Adrenal gland (tissue), 12 donors: ENCODE data around the gene CYP24A1. TPM values are rescaled to one million over a fixed set of nuclear protein-coding genes. Genes with fewer than 3 reads are reported as not detected.

Source experiments
- DNase-seq, 7 donors: peaks; one replicate each; pipeline ENCODE4 v3.0.0-alpha.2; 2019 to 2020
- H3K27ac ChIP-seq, 5 donors: fragments of 200-600 bp; sonication (generic) in 4 of 5; 1 replicate in 3 of 5; 2 replicates in 2 of 5; pipeline versions ENCODE4 v1.5.1 to v1.8.0; 2016 to 2020; ENCODE audit warnings: mild to moderate bottlenecking in 1 of 5
- H3K27me3 ChIP-seq: fragments of 200-600 bp; 2 replicates; pipeline ENCODE4 v1.8.0; 2021
- H3K36me3 ChIP-seq, 2 donors: fragments of 200-600 bp; replicated peaks in 1 of 2; 1 replicate in 1 of 2; 2 replicates in 1 of 2; pipeline versions ENCODE4 v1.5.1 to v1.8.0; 2018 to 2022
- H3K4me1 ChIP-seq, 2 donors: fragments of 200-600 bp; replicated peaks in 1 of 2; 1 replicate in 1 of 2; 2 replicates in 1 of 2; pipeline versions ENCODE4 v1.5.1 to v1.8.0; 2018 to 2021
- H3K4me3 ChIP-seq, 4 donors: fragments of 200-600 bp; sonication (generic) in 3 of 4; one replicate each; pipeline ENCODE4 v1.5.1; 2016 to 2018
- H3K9me3 ChIP-seq, 3 donors: fragments of 200-600 bp; sonication (generic) in 1 of 3; replicated peaks in 1 of 3; 1 replicate in 2 of 3; 2 replicates in 1 of 3; pipeline versions ENCODE4 v1.5.1 to v1.8.0; 2016 to 2021
- CTCF ChIP-seq, 6 experiments: fragments of 450-650 bp in 4 of 6; fragments of 200-600 bp in 2 of 6; sonication (generic) in 1 of 6; IDR thresholded peaks; 1 replicate in 5 of 6; 2 replicates in 1 of 6; pipeline versions ENCODE4 v1.5.1 to v1.8.0; 2016 to 2021; ENCODE audit warnings: antibody characterized with exemption in 6 of 6, mild to moderate bottlenecking in 2 of 6, moderate library complexity in 1 of 6
- POLR2A ChIP-seq, 2 donors: fragments of 450-650 bp; IDR thresholded peaks; one replicate each; pipeline ENCODE4 v1.6.1; 2017; ENCODE audit warnings: antibody characterized with exemption in 2 of 2, mild to moderate bottlenecking in 2 of 2, moderate library complexity in 1 of 2
- WGBS, 4 donors: extraction: QIAGEN DNeasy Blood & Tissue Kit in 2 of 4; methylation state at CpG; one replicate each; pipeline versions ENCODE4 v1.1.5 to v1.1.7; 2013 to 2017; 5-methylcytosine and 5-hydroxymethylcytosine counted together
- intact Hi-C, 2 donors: fragments of 100-400 bp; cut with DNase I; formaldehyde crosslinking; loops; one replicate each; pipeline versions ENCODE4 v1.14.1 to v1.15.0; 2022 to 2023
- polyA plus RNA-seq, 3 donors: library from polyadenylated mRNA; stranded (reverse); fragments of 200-250 nt in 2 of 3; fragments of 350-450 nt in 1 of 3; fragmentation: Illumina TruSeq in 1 of 3; extraction: RNeasy Lipid Tissue Mini Kit (QIAGEN cat#74804) in 1 of 3; gene quantifications; one replicate each; pipeline ENCODE4 v1.2.3, GENCODE V29; 2013 to 2014
- total RNA-seq, 9 donors: library from RNA; depleted of rRNA in 4 of 9; stranded (reverse); fragments of >200 nt in 4 of 9; fragments of 120-200 nt in 1 of 9; fragmentation: NEBNext Ultra II Directional in 1 of 9; extraction: Animal tissue kit (Norgen Biotek cat#: 25700) in 1 of 9; gene quantifications; one replicate each; pipeline versions ENCODE4 v1.1.0 to v1.2.4, GENCODE V29; 2013 to 2023
- donor health status: healthy with polysubstance abuse.
- donor health status: Bipolar disorder and iron deficiency.
- donor health status: DM: yes; HTN: yes; CAD: no.
- donor health status: DM: no; HTN: no; CAD: no.
- donor health status: DM: no; HTN: no; CAD: no.
- donor health status: DM: yes; HTN: yes; CAD: no.

Gene CYP24A1
- total and polyA plus RNA-seq, 12 donors = 0.09 TPM; not detected in 11

- Histone ChIP-seq H3K36me3 (no peaks in the 10 kb centered on the region), H3K4me1 (no peaks in the 10 kb centered on the region), H3K4me3 (no peak overlapping the region), H3K27ac (no peak overlapping the region), H3K9me3 (no peaks in the 10 kb centered on the region), H3K27me3 (peaks cover 24% of the 10 kb centered on the region)
- TF ChIP-seq CTCF (IDR thresholded peaks at IDR 0.05) = no peak
- no peak for TF ChIP-seq POLR2A (IDR thresholded peaks at IDR 0.05)
- intact Hi-C loops = no loop called here
- no peak for DNase-seq
- 61 to 84% (median 73%) methylated on average over 2 of the region's 2 CpGs for WGBS, 4 donors
Measured at GRCh38 chr20:54179946-54180345, 6.2 kb upstream of the CYP24A1 start.

- Histone ChIP-seq H3K4me1 (peaks cover 0 to 6% of the 10 kb centered on the region in 2 donors), H3K4me3 (no peak overlapping the region), H3K27ac (no peak overlapping the region), H3K36me3 (no peaks in the 10 kb centered on the region), H3K9me3 (no peaks in the 10 kb centered on the region), H3K27me3 (peaks cover 41% of the 10 kb centered on the region)
- 47 to 75% (median 60%) methylated on average over 2 of the region's 2 CpGs for WGBS, 4 donors
- no peak for DNase-seq
- no peak for TF ChIP-seq POLR2A (IDR thresholded peaks at IDR 0.05)
- TF ChIP-seq CTCF (IDR thresholded peaks at IDR 0.05) = no peak
- intact Hi-C loops = no loop called here
Measured at GRCh38 chr20:54178256-54178655, 4.5 kb upstream of the CYP24A1 start.

- H3K27me3 ChIP-seq = peaks cover 49% of the 10 kb centered on the region
Measured at GRCh38 chr20:54177378-54177777, 3.6 kb upstream of the CYP24A1 start.

GRCh38 chr20:54176610-54177009, 2.8 kb upstream of the CYP24A1 start:
- H3K27me3 ChIP-seq = peaks cover 49% of the 10 kb centered on the region
- H3K4me1 ChIP-seq = peaks cover 0 to 6% of the 10 kb centered on the region in 2 donors
- TF ChIP-seq CTCF (IDR thresholded peaks at IDR 0.05) = no peak
- TF ChIP-seq POLR2A (IDR thresholded peaks at IDR 0.05) = no peak
- no peaks in the 10 kb centered on the region for H3K9me3 ChIP-seq
- no peaks in the 10 kb centered on the region for H3K36me3 ChIP-seq
- no peak overlapping the region for H3K4me3 ChIP-seq
- WGBS, 4 donors = 42 to 73% (median 52%) methylated on average over 2 of the region's 2 CpGs
- DNase-seq = no peak
- no peak overlapping the region for H3K27ac ChIP-seq
- intact Hi-C loops = no loop called here

More at GRCh38 chr20:54177378-54177777, 3.6 kb upstream of the CYP24A1 start:
- TF ChIP-seq CTCF (IDR thresholded peaks at IDR 0.05) (no peak), POLR2A (IDR thresholded peaks at IDR 0.05) (no peak)
- Histone ChIP-seq H3K9me3 (no peaks in the 10 kb centered on the region), H3K27ac (no peak overlapping the region), H3K4me1 (peaks cover 0 to 6% of the 10 kb centered on the region in 2 donors), H3K36me3 (no peaks in the 10 kb centered on the region), H3K4me3 (no peak overlapping the region)
- 84 to 87% (median 85%) methylated on average over 6 of the region's 6 CpGs for WGBS, 4 donors
- intact Hi-C loops = no loop called here
- DNase-seq = no peak
